Neural progenitor cell (in vitro differentiated cells): ENCODE data around the gene CACNA1C. TPM values are rescaled to one million over a fixed set of nuclear protein-coding genes. Genes with fewer than 3 reads are reported as not detected.

Source experiments
- DNase-seq: peaks from one replicate; pipeline ENCODE4 v3.0.0-alpha.2; 2016; ENCODE audit warnings: low spot score
- H2AFZ ChIP-seq: fragments of 200-600 bp; sonication (generic); replicated peaks from 2 replicates; pipeline ENCODE4 v1.6.1; 2016; ENCODE audit warnings: antibody characterized with exemption
- H3F3A ChIP-seq: fragments of 200-600 bp; sonication (generic); 2 replicates; pipeline ENCODE4 v1.6.1; 2016; ENCODE audit warnings: antibody characterized with exemption, low read depth
- H3K27ac ChIP-seq: fragments of 200-600 bp; sonication (generic); 2 replicates; pipeline ENCODE4 v1.5.1; 2016; ENCODE audit warnings: mild to moderate bottlenecking
- H3K27me3 ChIP-seq: fragments of 200-600 bp; sonication (generic); 2 replicates; pipeline ENCODE4 v1.6.1; 2016; ENCODE audit warnings: mild to moderate bottlenecking, moderate library complexity
- H3K36me3 ChIP-seq: fragments of 200-600 bp; sonication (generic); 2 replicates; pipeline ENCODE4 v1.5.1; 2016
- H3K4me1 ChIP-seq: fragments of 200-600 bp; sonication (generic); 2 replicates; pipeline ENCODE4 v1.6.1; 2016; ENCODE audit warnings: mixed run types
- H3K4me2 ChIP-seq: fragments of 200-600 bp; sonication (generic); 2 replicates; pipeline ENCODE4 v1.6.1; 2016
- H3K4me3 ChIP-seq: fragments of 200-600 bp; sonication (generic); 2 replicates; pipeline ENCODE4 v1.5.1; 2016
- H3K79me2 ChIP-seq: fragments of 200-600 bp; sonication (generic); 2 replicates; pipeline ENCODE4 v1.6.1; 2016; ENCODE audit warnings: low read depth
- H3K9ac ChIP-seq: fragments of 200-600 bp; sonication (generic); 2 replicates; pipeline ENCODE4 v1.6.1; 2016
- H3K9me3 ChIP-seq: fragments of 200-600 bp; sonication (generic); 2 replicates; pipeline ENCODE4 v1.5.1; 2016; ENCODE audit warnings: low read depth
- H4K20me1 ChIP-seq: fragments of 200-600 bp; sonication (generic); 2 replicates; pipeline ENCODE4 v1.6.1; 2016; ENCODE audit warnings: low read depth
- H3K27ac Mint-ChIP-seq: 3 replicates; pipeline ENCODE4 v1.8.0; 2021; ENCODE audit warnings: mixed read lengths
- H3K27me3 Mint-ChIP-seq: 2 replicates; pipeline ENCODE4 v1.8.0; 2022; ENCODE audit warnings: low read depth, mild to moderate bottlenecking, inconsistent platforms, moderate library complexity, mixed read lengths; ENCODE audit not compliant: insufficient read depth
- H3K36me3 Mint-ChIP-seq: 3 replicates; pipeline ENCODE4 v1.8.0; 2021; ENCODE audit warnings: mixed read lengths
- H3K4me1 Mint-ChIP-seq: 3 replicates; pipeline ENCODE4 v1.8.0; 2021; ENCODE audit warnings: mixed read lengths
- H3K4me3 Mint-ChIP-seq: 3 replicates; pipeline ENCODE4 v1.8.0; 2021; ENCODE audit warnings: mild to moderate bottlenecking, moderate library complexity, mixed read lengths
- H3K9me3 Mint-ChIP-seq: 3 replicates; pipeline ENCODE4 v1.8.0; 2020; ENCODE audit warnings: mixed read lengths
- CTCF ChIP-seq: fragments of 200-600 bp; sonication (generic); IDR thresholded peaks from 2 replicates; pipeline ENCODE4 v1.5.1; 2017; ENCODE audit warnings: antibody characterized with exemption, mild to moderate bottlenecking
- EZH2 ChIP-seq: fragments of 200-600 bp; sonication (generic); IDR thresholded peaks from 2 replicates; pipeline ENCODE4 v1.6.1; 2017; ENCODE audit warnings: antibody characterized with exemption, mild to moderate bottlenecking, moderate library complexity
- EZH2phosphoT487 ChIP-seq: fragments of 200-600 bp; sonication (generic); IDR thresholded peaks from 2 replicates; pipeline ENCODE4 v1.6.1; 2017; ENCODE audit warnings: antibody characterized with exemption
- total RNA-seq: library from RNA; depleted of rRNA; stranded (reverse); fragments of >200 nt; gene quantifications from 2 replicates; pipeline ENCODE4 v1.2.3, GENCODE V29; 2015; ENCODE audit warnings: low replicate concordance

CACNA1C gene
- total RNA-seq, 1 donor from 2014 or later: 2.7 TPM

GRCh38 chr12:2268471-2269286, 215.9 kb downstream of the CACNA1C start:
- Mint-ChIP-seq H3K27ac (no peak overlapping the region), H3K9me3 (no peaks in the 10 kb centered on the region), H3K36me3 (no peaks in the 10 kb centered on the region), H3K4me1 (peaks cover 24% of the 10 kb centered on the region), H3K4me3 (no peak overlapping the region), H3K27me3 (no peaks in the 10 kb centered on the region)
- Histone ChIP-seq H3K4me1 (peaks cover 20% of the 10 kb centered on the region), H3K9me3 (no peaks in the 10 kb centered on the region), H2AFZ (no peak overlapping the region), H4K20me1 (no peaks in the 10 kb centered on the region), H3K79me2 (no peaks in the 10 kb centered on the region), H3K27me3 (no peaks in the 10 kb centered on the region), H3K27ac (no peak overlapping the region), H3K4me2 (no peak overlapping the region), H3K36me3 (no peaks in the 10 kb centered on the region), H3K4me3 (no peak overlapping the region), H3F3A (no peaks in the 10 kb centered on the region), H3K9ac (no peak overlapping the region)
- TF ChIP-seq EZH2 (no peak), EZH2phosphoT487 (no peak), CTCF (no peak)
- no peak for DNase-seq

- peaks cover 12% of the 10 kb centered on the region for H3K4me1 ChIP-seq
- Mint-ChIP-seq H3K4me3 (no peak overlapping the region), H3K27ac (no peak overlapping the region), H3K9me3 (no peaks in the 10 kb centered on the region), H3K36me3 (no peaks in the 10 kb centered on the region), H3K4me1 (peaks cover 14% of the 10 kb centered on the region), H3K27me3 (peaks cover 2% of the 10 kb centered on the region)
- no peak overlapping the region for H3K27ac ChIP-seq
- H3F3A ChIP-seq: no peaks in the 10 kb centered on the region
- no peaks in the 10 kb centered on the region for H3K36me3 ChIP-seq
- no peaks in the 10 kb centered on the region for H3K27me3 ChIP-seq
- no peaks in the 10 kb centered on the region for H3K9me3 ChIP-seq
- H3K9ac ChIP-seq: no peak overlapping the region
- H3K4me2 ChIP-seq: no peak overlapping the region
- TF ChIP-seq EZH2phosphoT487 (no peak), EZH2 (no peak)
- H2AFZ ChIP-seq: no peak overlapping the region
- DNase-seq: no peak
- H3K4me3 ChIP-seq: no peak overlapping the region
- H4K20me1 ChIP-seq: no peaks in the 10 kb centered on the region
- no peaks in the 10 kb centered on the region for H3K79me2 ChIP-seq
Observed at GRCh38 chr12:2270846-2271245, 218.1 kb downstream of the CACNA1C start.

GRCh38 chr12:2271961-2272360, 219.2 kb downstream of the CACNA1C start:
- no peak for TF ChIP-seq EZH2phosphoT487
- no peak for TF ChIP-seq EZH2
- TF ChIP-seq CTCF: no peak
- Mint-ChIP-seq H3K9me3 (no peaks in the 10 kb centered on the region), H3K36me3 (no peaks in the 10 kb centered on the region), H3K27me3 (peaks cover 2% of the 10 kb centered on the region), H3K27ac (no peak overlapping the region), H3K4me1 (peaks cover 9% of the 10 kb centered on the region), H3K4me3 (no peak overlapping the region)
- Histone ChIP-seq H3K27ac (no peak overlapping the region), H3K4me2 (no peak overlapping the region), H3K4me1 (peaks cover 12% of the 10 kb centered on the region), H3K79me2 (no peaks in the 10 kb centered on the region), H3K9me3 (no peaks in the 10 kb centered on the region), H3F3A (no peaks in the 10 kb centered on the region), H3K27me3 (no peaks in the 10 kb centered on the region), H3K36me3 (no peaks in the 10 kb centered on the region), H3K9ac (no peak overlapping the region), H4K20me1 (no peaks in the 10 kb centered on the region), H3K4me3 (no peak overlapping the region), H2AFZ (no peak overlapping the region)
- DNase-seq: no peak

GRCh38 chr12:2273288-2273687, 220.5 kb downstream of the CACNA1C start:
- peaks cover 2% of the 10 kb centered on the region for H3K27me3 Mint-ChIP-seq
- peak; percentile 24 for DNase-seq
- no peak overlapping the region for H3K27ac ChIP-seq
- peak; percentile 16 for TF ChIP-seq CTCF
- no peak for TF ChIP-seq EZH2phosphoT487
- TF ChIP-seq EZH2: no peak
- no peaks in the 10 kb centered on the region for H3K9me3 ChIP-seq
- no peaks in the 10 kb centered on the region for H3K79me2 ChIP-seq
- H3K27ac Mint-ChIP-seq: no peak overlapping the region
- peaks cover 2% of the 10 kb centered on the region for H3K4me1 Mint-ChIP-seq
- no peak overlapping the region for H3K9ac ChIP-seq
- no peaks in the 10 kb centered on the region for H3K9me3 Mint-ChIP-seq
- H3K36me3 Mint-ChIP-seq: no peaks in the 10 kb centered on the region
- no peak overlapping the region for H3K4me3 ChIP-seq
- no peaks in the 10 kb centered on the region for H3F3A ChIP-seq
- H4K20me1 ChIP-seq: no peaks in the 10 kb centered on the region
- H2AFZ ChIP-seq: no peak overlapping the region
- no peak overlapping the region for H3K4me2 ChIP-seq
- no peaks in the 10 kb centered on the region for H3K27me3 ChIP-seq
- H3K4me1 ChIP-seq: no peaks in the 10 kb centered on the region
- H3K36me3 ChIP-seq: no peaks in the 10 kb centered on the region
- no peak overlapping the region for H3K4me3 Mint-ChIP-seq
